Measurements from ENCODE around the gene ZNF507.

DNA sequence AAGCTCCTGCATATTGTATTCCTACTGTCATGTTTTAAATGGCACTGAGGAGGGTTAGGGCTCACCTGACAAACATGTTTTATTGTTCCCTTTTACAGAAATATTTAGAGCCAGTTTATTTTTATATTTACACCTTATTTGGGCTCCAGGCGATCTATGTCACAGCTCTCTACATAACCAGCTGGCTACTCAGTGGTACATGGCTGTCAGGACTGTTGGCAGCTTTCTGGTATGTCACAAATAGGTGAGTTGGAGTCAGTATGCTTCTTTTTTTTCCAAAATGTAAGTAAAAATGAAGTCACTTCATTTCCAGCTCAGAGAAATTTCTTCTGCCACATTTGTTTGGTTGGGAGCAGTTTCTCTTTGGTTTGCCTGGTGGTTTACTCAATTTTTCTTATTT is 91.7 kb downstream of the ZNF507 start:
- TF ChIP-seq, protein P1, sequence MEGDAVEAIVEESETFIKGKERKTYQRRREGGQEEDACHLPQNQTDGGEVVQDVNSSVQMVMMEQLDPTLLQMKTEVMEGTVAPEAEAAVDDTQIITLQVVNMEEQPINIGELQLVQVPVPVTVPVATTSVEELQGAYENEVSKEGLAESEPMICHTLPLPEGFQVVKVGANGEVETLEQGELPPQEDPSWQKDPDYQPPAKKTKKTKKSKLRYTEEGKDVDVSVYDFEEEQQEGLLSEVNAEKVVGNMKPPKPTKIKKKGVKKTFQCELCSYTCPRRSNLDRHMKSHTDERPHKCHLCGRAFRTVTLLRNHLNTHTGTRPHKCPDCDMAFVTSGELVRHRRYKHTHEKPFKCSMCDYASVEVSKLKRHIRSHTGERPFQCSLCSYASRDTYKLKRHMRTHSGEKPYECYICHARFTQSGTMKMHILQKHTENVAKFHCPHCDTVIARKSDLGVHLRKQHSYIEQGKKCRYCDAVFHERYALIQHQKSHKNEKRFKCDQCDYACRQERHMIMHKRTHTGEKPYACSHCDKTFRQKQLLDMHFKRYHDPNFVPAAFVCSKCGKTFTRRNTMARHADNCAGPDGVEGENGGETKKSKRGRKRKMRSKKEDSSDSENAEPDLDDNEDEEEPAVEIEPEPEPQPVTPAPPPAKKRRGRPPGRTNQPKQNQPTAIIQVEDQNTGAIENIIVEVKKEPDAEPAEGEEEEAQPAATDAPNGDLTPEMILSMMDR (IDR thresholded peaks at IDR 0.05), result no peak
- TF ChIP-seq POLR2A (IDR thresholded peaks at IDR 0.05), result no peak
